ENCODE measurements around the gene ENTPD6.

- TF ChIP-seq CTCF (conservative IDR thresholded peaks at IDR 0.05; ENCODE audit: low read depth, low read length) (no peak), EZH2 (IDR thresholded peaks at IDR 0.05; ENCODE audit: low read length, unreplicated experiment) (no peak)
These were observed 80.5 kb downstream of the ENTPD6 start for GRCh38 chr20:25275813-25276532.
